ENCODE data around the gene SUPT5H. TPM values are rescaled to one million over a fixed set of nuclear protein-coding genes. Genes with fewer than 3 reads are reported as not detected.

The SUPT5H gene
- 10 to 100 TPM; 41.7 to 87.4 (median 59.6) TPM for total RNA-seq

DNA sequence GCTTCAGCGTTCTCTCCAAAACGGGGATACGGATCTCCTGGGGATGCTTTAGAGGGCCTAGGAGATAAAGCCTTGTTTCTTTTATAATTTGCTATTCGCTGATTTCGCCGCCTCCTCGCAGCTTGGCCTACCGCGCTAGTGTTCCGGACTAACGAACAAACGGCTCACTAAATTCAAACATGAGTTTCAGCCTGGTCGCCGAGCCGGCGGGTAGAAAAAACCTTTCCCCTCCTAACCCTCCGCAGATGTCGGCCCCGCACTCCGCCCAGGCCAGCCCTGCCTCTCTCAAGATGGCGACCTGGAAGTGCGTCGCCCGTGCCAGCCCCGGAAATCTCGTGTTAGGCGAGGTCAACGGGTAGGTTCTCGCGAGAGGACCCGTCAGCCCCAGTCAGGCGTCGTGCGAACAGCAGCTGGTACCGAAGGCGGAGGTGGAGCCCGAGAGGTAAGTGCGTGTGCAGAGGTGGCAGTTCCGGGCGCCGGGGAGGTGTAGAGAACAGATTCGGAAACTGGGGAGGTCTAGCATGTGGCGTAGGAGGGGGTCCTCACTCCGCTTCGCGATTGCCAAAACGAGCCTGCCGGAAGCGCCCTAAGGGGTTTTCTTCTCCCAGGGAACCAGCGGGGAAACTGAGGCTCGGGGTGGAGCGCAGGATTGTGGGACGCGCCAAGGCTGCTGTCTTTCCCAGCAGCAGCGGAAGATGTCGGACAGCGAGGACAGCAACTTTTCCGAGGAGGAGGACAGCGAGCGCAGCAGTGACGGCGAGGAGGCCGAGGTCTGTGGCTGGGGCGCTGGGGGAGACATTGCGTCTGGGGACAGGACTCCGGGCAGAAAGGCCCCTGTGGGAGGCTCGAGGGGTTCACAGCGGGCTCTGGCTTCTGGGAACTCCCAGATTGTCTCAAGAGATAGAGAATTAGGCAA lies at the start of gene SUPT5H:
Gene SUPT5H (plus strand): TSS at position 387 of the 916 bp plus-strand sequence. CDS start 309 bp downstream, at position 696.
- TF ChIP-seq, protein P1, sequence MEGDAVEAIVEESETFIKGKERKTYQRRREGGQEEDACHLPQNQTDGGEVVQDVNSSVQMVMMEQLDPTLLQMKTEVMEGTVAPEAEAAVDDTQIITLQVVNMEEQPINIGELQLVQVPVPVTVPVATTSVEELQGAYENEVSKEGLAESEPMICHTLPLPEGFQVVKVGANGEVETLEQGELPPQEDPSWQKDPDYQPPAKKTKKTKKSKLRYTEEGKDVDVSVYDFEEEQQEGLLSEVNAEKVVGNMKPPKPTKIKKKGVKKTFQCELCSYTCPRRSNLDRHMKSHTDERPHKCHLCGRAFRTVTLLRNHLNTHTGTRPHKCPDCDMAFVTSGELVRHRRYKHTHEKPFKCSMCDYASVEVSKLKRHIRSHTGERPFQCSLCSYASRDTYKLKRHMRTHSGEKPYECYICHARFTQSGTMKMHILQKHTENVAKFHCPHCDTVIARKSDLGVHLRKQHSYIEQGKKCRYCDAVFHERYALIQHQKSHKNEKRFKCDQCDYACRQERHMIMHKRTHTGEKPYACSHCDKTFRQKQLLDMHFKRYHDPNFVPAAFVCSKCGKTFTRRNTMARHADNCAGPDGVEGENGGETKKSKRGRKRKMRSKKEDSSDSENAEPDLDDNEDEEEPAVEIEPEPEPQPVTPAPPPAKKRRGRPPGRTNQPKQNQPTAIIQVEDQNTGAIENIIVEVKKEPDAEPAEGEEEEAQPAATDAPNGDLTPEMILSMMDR (IDR thresholded peaks at IDR 0.05; ENCODE audit: low read depth), result no peak

DNA sequence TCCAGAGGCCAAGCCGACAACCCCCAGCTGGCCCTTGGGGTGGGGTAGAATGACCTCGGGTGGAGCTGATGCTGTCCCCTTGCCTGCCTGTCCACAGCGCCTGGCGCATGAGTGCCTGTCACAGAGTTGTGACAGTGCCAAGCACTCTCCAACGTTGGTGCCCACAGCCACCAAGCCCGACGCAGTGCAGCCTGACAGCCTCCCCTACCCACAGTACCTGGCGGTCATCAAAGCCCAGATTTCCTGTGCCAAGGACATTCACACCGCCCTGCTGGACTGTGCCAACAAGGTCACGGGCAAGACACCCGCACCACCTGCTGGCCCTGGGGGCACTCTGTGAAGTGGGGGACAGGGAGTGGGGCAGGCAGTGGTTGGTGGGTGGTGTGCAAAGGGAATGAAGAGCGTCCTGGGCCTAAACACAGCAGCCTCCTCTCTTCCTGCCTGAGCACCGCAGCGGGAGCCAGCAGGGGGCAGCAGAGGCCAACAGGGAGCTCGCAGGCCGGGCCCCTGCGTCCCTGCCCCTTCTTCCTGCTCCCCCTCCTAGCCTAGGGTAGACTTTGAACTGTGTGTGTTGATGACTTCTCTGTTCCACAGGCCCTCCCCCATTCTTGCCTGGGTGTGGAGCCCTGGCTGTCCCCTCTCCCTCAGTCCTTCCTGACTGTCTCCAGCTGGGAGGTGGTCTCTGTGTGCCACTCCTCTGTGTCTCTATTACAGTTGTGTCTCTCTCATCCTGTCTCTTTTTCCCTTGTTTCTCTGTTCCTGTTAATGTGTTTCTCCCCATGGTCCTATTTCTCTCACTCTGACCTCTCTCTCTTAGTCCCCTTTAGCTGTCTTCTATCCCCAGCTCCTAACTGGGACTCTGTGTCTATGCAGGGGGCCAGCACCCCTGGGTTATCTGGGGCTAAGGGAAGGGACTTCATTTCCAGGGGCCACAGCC lies 47.8 kb upstream of the SUPT5H start:
- TF ChIP-seq, protein P1 (IDR thresholded peaks at IDR 0.05; ENCODE audit: low read depth), result no peak

DNA sequence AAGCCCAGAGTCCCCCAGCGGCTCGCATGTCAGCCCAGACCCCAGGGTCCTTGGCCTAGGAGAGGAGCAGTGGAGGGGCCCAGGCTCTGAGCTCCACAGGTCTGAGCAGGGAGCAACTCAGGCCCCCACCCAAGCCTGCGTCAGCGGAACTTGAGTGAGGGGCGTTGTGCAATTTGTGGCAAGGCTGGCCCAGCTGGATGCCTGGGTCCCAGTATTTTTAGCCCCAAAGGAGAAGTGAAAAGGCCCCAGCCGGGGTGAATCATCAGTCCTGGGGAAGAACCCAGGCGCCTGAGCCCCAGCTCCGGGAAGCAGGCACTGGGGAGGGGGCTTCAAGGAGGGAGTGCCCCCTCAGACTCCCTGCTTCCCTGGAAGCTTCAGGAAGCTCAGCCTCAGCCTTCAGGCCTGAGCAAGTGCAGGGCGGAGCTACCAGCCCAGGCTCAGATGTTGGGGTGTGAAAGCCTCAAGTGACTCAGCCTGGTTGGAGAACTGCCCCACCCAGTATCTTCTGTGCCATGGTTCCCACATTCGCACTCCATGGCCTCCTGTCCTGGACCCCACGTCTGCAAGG lies 47.0 kb upstream of the SUPT5H start:
- TF ChIP-seq, protein P1 (IDR thresholded peaks at IDR 0.05; ENCODE audit: low read depth), result no peak

DNA sequence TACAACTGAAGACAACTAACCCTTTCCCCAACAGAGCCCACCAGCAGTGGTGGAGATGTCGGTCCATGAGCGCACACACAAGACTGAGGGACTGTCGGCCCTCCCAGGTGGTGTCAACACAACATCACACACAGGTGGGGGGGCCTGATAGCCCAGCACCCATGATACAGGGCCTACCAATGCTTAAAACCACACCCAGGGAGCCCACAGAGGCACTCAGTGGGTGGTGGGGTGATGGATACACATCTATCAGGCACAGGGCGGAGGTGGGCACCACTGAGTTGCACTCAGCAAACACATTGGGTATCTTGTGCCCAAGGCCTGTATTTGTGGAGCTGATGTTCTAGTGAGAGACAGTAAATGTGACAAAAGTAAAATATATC lies 45.7 kb upstream of the SUPT5H start:
- TF ChIP-seq, protein P1 (IDR thresholded peaks at IDR 0.05; ENCODE audit: low read depth), result no peak

DNA sequence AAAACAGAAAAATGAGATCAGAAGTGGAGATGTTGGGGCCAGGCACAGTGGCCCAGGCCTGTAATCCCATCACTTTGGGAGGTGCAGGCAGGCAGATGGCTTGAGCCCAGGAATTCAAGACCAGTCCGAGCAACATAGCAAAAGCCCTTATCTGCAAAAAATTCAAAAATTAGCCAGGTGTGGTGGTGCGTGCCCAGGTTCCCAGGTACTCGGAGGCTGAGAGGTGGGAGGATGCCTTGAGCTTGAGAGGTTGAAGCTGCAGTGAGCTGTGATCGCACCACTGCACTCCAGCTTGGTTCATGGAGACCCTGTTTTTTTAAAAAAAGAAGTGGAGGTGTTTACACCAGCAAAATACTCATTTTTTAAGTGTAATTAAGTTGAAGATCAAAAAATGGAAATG lies 45.3 kb upstream of the SUPT5H start:
- TF ChIP-seq, protein P1 (IDR thresholded peaks at IDR 0.05; ENCODE audit: low read depth), result no peak

DNA sequence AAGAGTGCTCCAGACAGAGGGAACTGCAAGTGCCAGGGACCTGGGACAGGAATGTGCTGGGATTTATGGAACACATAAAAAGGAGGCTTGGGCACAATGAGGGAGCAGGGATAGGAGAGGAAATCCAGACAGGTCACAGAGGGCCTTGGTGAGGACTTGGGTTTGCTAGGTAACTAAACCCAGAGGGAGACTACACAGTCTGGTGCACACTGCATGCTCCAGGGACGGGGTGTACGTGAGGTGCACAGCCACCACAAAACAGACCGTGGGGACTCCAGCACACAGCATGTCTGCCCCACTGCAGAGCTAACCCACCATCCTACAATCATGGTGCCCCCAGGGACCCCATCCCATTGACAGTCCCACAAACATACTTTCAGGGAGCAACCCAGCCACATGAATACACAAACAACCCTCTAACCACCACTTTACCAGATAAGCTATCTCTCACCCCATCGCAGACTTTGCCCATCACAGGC lies 44.3 kb upstream of the SUPT5H start:
- TF ChIP-seq, protein P1 (IDR thresholded peaks at IDR 0.05; ENCODE audit: low read depth), result no peak
